ENCODE results near the gene ISX.

GRCh38 chr22:35103761-35104160 is 37.8 kb downstream of the ISX start:
- TF ChIP-seq CTCF (conservative IDR thresholded peaks at IDR 0.05; ENCODE audit: low read length) (no peak), EZH2phosphoT487 (IDR thresholded peaks at IDR 0.05; ENCODE audit: borderline replicate concordance, low read depth, low read length) (no peak)

Data from OCI-LY7 (cell line).